Skeletal muscle cell (primary cell): ENCODE data around the gene MALSU1.

Source experiments
- DNase-seq: peaks from one replicate; pipeline ENCODE4 v3.0.0-alpha.2; 2010; ENCODE audit warnings: low read depth
- H3K4me3 ChIP-seq: 2 replicates; pipeline ENCODE4 v1.5.1; 2011; ENCODE audit warnings: low read depth, mild to moderate bottlenecking, control low read depth, low read length, moderate library complexity

MALSU1 gene

DNA sequence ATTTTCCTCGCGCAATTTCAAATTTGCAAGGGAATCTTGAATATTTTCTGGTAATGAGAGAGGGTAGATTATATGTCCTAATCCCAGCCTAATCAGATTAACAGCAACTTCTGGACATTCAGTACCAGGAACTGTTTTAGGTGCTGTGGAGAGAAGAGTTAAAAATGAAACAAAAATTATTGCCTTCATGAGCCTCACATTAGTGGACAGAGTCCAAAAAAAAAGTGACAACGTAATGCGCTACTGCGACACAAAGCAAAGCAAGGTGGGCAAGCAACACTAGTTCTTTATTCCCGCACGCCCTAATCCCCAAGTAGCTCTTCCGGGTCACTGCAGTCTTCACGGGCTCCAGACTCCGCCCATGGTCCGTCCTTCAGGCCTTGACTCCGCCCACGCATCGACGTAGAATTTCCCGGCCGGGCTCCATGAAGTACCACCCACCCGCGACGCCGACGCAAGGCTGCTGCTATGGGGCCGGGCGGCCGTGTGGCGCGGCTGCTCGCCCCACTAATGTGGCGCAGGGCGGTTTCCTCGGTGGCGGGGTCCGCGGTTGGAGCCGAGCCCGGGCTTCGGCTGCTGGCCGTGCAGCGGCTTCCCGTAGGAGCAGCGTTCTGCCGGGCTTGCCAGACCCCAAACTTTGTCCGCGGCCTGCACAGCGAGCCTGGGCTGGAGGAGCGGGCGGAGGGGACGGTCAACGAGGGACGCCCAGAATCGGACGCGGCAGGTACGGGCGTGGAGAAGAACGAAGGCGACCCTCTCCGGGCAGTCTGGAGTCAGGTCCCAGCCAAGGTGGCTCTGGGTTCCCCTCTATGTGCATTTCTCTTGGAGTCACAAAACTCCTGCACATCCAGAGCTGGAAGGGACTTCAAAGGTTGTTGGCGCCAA is at the start of gene MALSU1:
Gene MALSU1 (plus strand): TSS at position 455 of the 885 bp plus-strand sequence. CDS start 14 bp downstream, at position 469.
- peak; percentile 89 for DNase-seq
- H3K4me3 ChIP-seq, result peak within 1 kb of the TSS; percentile 86

DNA sequence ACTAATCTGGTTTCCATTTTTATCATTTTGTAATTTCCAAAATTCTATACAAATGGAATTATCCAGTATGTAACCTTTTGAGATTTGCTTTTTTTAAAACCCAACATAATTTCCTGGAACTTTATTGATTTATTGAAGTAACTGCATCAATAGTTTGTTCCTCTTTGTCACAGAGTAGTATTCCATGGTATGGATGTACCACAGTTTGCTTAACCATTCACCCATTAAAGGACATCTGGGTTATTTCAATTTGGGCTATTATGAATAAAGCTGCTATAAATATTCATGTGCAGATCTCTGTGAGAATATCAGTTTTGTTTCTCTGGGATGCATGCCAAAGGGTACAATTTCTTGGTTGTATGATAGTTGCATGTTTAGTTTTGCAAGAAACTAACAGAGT is 49.7 kb upstream of the MALSU1 start:
- DNase-seq, result no peak
- no peak overlapping the region for H3K4me3 ChIP-seq

- DNase-seq, result no peak
- H3K4me3 ChIP-seq, result no peak overlapping the region
Observed at GRCh38 chr7:23254051-23254681, 45.0 kb upstream of the MALSU1 start.

DNA sequence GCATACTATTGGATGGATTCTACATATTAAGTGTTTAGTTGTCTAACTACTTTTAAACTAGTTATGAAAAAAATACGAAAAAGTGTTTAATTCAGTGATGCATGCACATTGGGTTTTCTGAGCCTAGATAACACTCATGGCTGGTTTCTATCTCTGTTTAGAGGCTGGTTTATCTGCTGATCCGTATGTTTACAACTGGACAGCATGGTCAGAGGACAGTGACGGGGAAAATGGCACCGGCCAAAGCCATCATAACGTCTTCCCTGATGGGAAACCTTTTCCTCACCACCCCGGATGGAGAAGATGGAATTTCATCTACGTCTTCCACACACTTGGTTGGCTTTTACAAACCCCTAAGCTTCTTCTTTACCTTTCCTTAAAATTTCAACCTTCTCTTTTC is 42.4 kb upstream of the MALSU1 start:
- no peak overlapping the region for H3K4me3 ChIP-seq
- DNase-seq, result no peak

DNA sequence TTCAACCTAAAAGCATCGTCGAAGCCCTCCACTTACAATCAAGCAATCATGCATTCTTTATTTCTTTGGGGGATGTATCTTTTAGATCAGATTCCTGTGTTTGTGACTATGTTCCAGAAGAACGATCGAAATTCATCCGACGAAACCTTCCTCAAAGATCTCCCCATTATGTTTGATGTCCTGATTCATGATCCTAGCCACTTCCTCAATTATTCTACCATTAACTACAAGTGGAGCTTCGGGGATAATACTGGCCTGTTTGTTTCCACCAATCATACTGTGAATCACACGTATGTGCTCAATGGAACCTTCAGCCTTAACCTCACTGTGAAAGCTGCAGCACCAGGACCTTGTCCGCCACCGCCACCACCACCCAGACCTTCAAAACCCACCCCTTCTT is 38.8 kb upstream of the MALSU1 start:
- no peak for DNase-seq
- no peak overlapping the region for H3K4me3 ChIP-seq

GRCh38 chr7:23261843-23262452 is 37.2 kb upstream of the MALSU1 start:
- H3K4me3 ChIP-seq, result no peak overlapping the region
- DNase-seq, result no peak

DNA sequence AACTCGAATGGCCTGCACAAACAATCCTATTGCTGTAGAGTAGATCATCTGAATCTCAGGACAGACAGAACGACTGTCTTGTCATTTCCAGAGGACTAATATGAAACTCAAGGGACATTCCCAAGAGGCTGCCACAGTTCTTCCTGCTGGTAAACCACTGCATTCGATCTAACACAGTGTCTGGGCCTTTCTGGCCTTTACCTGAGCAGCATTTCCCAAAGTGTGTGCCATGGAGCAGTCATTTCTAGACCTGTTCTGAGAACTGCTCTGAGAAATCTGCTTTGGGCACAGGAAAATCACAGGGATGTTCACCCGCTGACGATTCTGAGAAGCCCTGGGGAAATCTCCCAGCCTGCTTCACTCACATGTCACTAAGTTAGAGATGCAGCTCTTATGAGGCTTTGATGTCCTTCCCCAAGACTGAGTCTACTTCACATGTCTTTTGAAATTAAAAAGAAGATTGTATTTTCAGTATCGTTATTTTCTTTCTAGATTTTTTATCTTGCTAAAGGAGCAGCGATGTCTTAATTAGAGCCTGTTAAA is 34.2 kb upstream of the MALSU1 start:
- no peak for DNase-seq
- H3K4me3 ChIP-seq, result no peak overlapping the region

- H3K4me3 ChIP-seq, result no peak overlapping the region
- no peak for DNase-seq
Observed at GRCh38 chr7:23266918-23267317, 32.2 kb upstream of the MALSU1 start.

DNA sequence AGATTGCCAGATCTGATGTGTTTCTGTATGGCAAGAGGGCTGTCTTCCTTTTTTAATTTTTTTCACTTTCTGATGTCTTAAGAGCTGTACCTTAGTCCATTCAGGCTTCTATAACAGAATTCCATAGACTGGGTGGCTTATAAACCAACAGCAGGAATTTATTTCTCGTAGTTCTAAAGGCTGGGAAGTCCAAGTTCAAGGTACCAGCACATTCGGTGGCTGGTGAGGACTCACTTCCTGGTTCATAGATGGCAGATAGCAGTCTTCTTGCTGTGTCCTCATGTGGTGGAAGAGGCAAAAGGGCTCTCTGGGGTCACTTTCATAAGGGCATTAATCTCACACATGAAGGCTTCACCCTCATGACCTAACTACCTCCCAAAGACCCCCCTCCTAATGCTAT is 31.8 kb upstream of the MALSU1 start:
- no peak for DNase-seq
- no peak overlapping the region for H3K4me3 ChIP-seq

- no peak overlapping the region for H3K4me3 ChIP-seq
- DNase-seq, result no peak
Observed at GRCh38 chr7:23268167-23268566, 31.0 kb upstream of the MALSU1 start.

DNA sequence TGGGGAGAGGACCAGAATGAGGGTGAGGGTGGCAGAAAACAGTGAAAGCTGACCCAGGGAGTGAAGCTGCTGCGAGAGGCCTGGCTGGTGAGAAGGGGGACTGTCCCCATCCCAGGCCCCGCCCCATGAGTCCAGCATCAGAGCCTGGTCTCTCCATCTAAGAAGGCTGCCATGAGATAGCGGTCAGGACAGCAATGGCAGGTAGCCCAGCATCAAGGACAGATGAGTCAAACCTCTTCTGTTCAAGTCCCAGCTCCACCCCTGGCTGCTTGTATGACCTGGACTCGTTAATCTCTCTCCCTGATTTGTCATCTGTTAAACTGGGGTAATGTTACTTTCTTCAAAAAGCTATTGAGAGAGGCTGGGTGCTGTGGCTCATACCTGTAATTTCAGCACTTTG is 30.4 kb upstream of the MALSU1 start:
- H3K4me3 ChIP-seq, result no peak overlapping the region
- DNase-seq, result no peak

- no peak for DNase-seq
- H3K4me3 ChIP-seq, result no peak overlapping the region
Observed at GRCh38 chr7:23272275-23272674, 26.9 kb upstream of the MALSU1 start.

- H3K4me3 ChIP-seq, result no peak overlapping the region
Observed at GRCh38 chr7:23273141-23273599, 26.0 kb upstream of the MALSU1 start.

GRCh38 chr7:23275912-23276311 is 23.2 kb upstream of the MALSU1 start:
- DNase-seq, result no peak
- no peak overlapping the region for H3K4me3 ChIP-seq

More at GRCh38 chr7:23273141-23273599, 26.0 kb upstream of the MALSU1 start:
- DNase-seq, result peak; percentile 66

DNA sequence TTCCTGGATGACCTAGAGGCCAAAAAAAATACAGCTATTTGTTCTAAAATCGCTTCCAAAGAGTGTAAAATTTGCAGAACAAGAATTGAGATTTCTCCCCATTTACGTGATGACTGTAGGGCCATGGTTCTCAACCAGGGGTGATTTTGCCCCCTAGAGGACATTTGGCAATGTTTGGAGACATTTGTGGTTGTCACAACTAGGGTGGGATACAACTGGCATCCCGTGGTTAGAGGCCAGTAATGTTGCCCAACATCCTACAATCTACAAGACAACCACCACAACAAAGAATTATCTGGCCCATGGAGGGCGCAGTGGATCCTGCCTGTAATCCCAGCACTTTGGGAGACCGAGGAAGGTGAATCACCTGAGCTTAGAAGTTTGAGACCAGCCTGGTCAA is 22.8 kb upstream of the MALSU1 start:
- no peak overlapping the region for H3K4me3 ChIP-seq
- DNase-seq, result no peak

DNA sequence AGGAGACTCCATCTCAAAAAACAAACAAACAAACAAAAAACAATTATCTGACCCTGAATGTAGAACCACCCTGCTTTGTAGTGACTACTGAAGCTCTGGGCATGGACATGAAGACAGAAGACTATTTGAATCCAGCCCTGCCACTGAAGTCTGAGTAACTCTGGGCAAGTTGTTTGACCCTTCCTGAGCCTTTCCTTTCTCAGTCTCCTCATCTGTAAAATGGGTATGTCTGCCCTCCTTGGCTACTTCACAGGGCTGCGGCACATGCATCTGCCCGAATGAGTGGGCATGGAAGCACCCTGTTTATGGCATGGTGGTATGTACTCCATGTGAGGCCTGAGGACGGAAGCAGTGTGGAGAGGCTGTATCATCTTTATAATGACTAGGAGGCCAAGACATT is 22.2 kb upstream of the MALSU1 start:
- no peak for DNase-seq

DNA sequence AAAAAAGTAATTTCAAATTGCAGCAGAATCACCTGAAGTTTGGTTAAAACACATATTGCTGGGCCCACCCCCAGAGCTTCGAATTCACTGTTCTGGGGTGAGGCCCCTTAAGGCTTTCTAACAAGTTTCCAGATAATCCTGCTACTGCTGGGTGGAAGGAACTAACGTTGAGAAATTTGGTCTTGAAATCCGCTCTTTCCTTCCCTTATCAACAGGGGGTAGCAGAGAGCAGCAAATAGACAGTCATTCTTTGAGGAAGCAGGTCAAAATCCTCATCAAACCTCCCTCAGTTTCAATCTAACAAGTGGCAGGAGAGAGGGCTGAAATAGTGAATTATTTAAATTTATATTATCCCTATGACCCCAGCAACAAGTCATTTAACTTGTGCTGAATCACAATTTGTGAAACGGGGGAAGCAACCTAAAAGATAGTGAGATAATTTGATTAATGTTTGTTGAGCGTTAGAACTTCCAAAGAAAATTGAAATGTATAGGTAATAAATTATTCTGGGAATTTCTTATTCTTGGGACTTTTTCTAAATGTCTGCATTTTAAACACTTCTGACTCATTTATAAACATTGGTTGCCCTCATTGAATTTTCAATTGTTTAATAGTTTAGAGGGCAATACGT is 21.7 kb upstream of the MALSU1 start:
- DNase-seq, result no peak
- H3K4me3 ChIP-seq, result no peak overlapping the region

More for the DNA sequence above, 22.2 kb upstream of the MALSU1 start:
- no peak overlapping the region for H3K4me3 ChIP-seq

- no peak overlapping the region for H3K4me3 ChIP-seq
- DNase-seq, result no peak
Observed at GRCh38 chr7:23279819-23280525, 19.2 kb upstream of the MALSU1 start.

- no peak overlapping the region for H3K4me3 ChIP-seq
- no peak for DNase-seq
Observed at GRCh38 chr7:23283086-23283485, 16.1 kb upstream of the MALSU1 start.
